HepG2 (cell line): ENCODE results near the gene ISOC2. TPM values are rescaled to one million over a fixed set of nuclear protein-coding genes. Genes with fewer than 3 reads are reported as not detected.

Experiments
- ATAC-seq: fragments of 200-7000 bp; cut with Tn5 transposase; 3 replicates; pipeline ENCODE4 v1.9.1; 2020; ENCODE audit warnings: mild to moderate bottlenecking, moderate library complexity
- BruUV-seq: library from RNA; stranded (reverse); fragments of 400-500 nt; replicated peaks from 2 replicates; lab custom pipeline; 2021; lab: Mats Ljungman, UMichigan
- CTCF ChIA-PET: fragments of 300-600 bp; formaldehyde crosslinking; extraction: SDS; loops from one replicate; lab custom pipeline; 2021; ENCODE audit warnings: low total read pairs, inconsistent platforms, low intra/inter-chr PET ratio; lab: Yijun Ruan, JAX
- POLR2A ChIA-PET: fragments of 350-600 bp; sonication (Branson Sonifier 250); formaldehyde crosslinking; loops from one replicate; lab custom pipeline; 2020; ENCODE audit warnings: antibody characterized with exemption, inconsistent platforms; lab: Yijun Ruan, JAX
- DNase-seq: peaks from one replicate; pipeline ENCODE4 v3.0.0-alpha.2; 2015; ENCODE audit warnings: low spot score
- FAIRE-seq: peaks from 3 replicates; lab custom pipeline; 2011; peaks lifted over from hg19 to GRCh38; lab: Jason Lieb, UNC
- H2AFZ ChIP-seq: one replicate; pipeline ENCODE4 v1.6.1; 2011; ENCODE audit warnings: low read length, inconsistent platforms
- H3K27ac ChIP-seq: fragments of 300-600 bp; 3 replicates; pipeline ENCODE4 v1.8.0; 2011; ENCODE audit warnings: mixed run types, mild to moderate bottlenecking, mixed read lengths, low read length, inconsistent platforms; ENCODE audit not compliant: insufficient read depth; ENCODE audit errors: extremely low read length
- H3K27me3 ChIP-seq, 2 experiments: fragments of 200-600 bp in 1 of 2; 2 replicates in 1 of 2; 3 replicates in 1 of 2; pipeline versions ENCODE4 v1.6.0 to v1.8.0; 2011; ENCODE audit warnings: low read length in 2 of 2, mild to moderate bottlenecking in 2 of 2, moderate library complexity in 2 of 2, inconsistent platforms in 1 of 2; ENCODE audit not compliant: insufficient read depth in 2 of 2, control insufficient read depth in 1 of 2
- H3K36me3 ChIP-seq, 2 experiments: fragments of 200-600 bp in 1 of 2; replicated peaks in 1 of 2; 2 replicates in 1 of 2; 3 replicates in 1 of 2; pipeline versions ENCODE4 v1.5.1 to v1.8.0; 2011; ENCODE audit warnings: low read length in 2 of 2, inconsistent platforms in 1 of 2; ENCODE audit not compliant: insufficient read depth in 2 of 2, control insufficient read depth in 1 of 2
- H3K4me1 ChIP-seq: 2 replicates; pipeline ENCODE4 v1.5.1; 2012; ENCODE audit warnings: low read length, inconsistent platforms; ENCODE audit not compliant: insufficient read depth
- H3K4me2 ChIP-seq: 2 replicates; pipeline ENCODE4 v1.6.0; 2011; ENCODE audit warnings: low read depth, low read length, inconsistent platforms
- H3K4me3 ChIP-seq, 3 experiments: fragments of 200-600 bp in 1 of 3; sonication (generic), shearing (Covaris generic) in 1 of 3; replicated peaks in 1 of 3; 2 replicates each; pipeline ENCODE4 v1.5.1; 2011 to 2016; ENCODE audit warnings: low read length in 3 of 3, inconsistent platforms in 2 of 3, low read depth in 2 of 3, mild to moderate bottlenecking in 2 of 3, control low read depth in 1 of 3, mixed read lengths in 1 of 3; ENCODE audit not compliant: insufficient read depth in 1 of 3
- H3K79me2 ChIP-seq: one replicate; pipeline ENCODE4 v1.6.1; 2011; ENCODE audit warnings: low read length, inconsistent platforms; ENCODE audit not compliant: insufficient read depth
- H3K9ac ChIP-seq: 2 replicates; pipeline ENCODE4 v1.6.0; 2011; ENCODE audit warnings: mild to moderate bottlenecking, low read depth, low read length, inconsistent platforms; ENCODE audit not compliant: insufficient read depth
- H3K9me3 ChIP-seq: 2 replicates; pipeline ENCODE4 v1.5.1; 2012; ENCODE audit warnings: mild to moderate bottlenecking, low read length
- H4K20me1 ChIP-seq: 2 replicates; pipeline ENCODE4 v1.6.0; 2011; ENCODE audit warnings: inconsistent platforms, mild to moderate bottlenecking, low read length, moderate library complexity; ENCODE audit not compliant: insufficient read depth
- MZF1 ChIP-seq: sonication (generic); formaldehyde crosslinking; IDR thresholded peaks from 2 replicates; pipeline ENCODE4 v1.8.1; 2023; ENCODE audit warnings: mild to moderate bottlenecking, missing genetic modification reagents, borderline replicate concordance
- SPEN ChIP-seq: sonication (generic); formaldehyde crosslinking; IDR thresholded peaks from 2 replicates; pipeline ENCODE4 v1.5.1; 2020; ENCODE audit warnings: low read depth, mild to moderate bottlenecking, missing genetic modification reagents
- TBL1XR1 ChIP-seq: fragments of 150-350 bp; IDR thresholded peaks from 2 replicates; pipeline ENCODE4 v1.6.1; 2014; ENCODE audit warnings: borderline replicate concordance, low read length; ENCODE audit not compliant: partially characterized antibody
- ZNF496 ChIP-seq: sonication (generic); formaldehyde crosslinking; IDR thresholded peaks from 2 replicates; pipeline ENCODE4 v1.8.1; 2023; ENCODE audit warnings: mild to moderate bottlenecking, moderate library complexity, missing genetic modification reagents; ENCODE audit not compliant: insufficient replicate concordance
- ZNF678 ChIP-seq: sonication (generic); formaldehyde crosslinking; IDR thresholded peaks from 2 replicates; pipeline ENCODE4 v1.4.0; 2020; ENCODE audit warnings: mild to moderate bottlenecking, missing genetic modification reagents
- WGBS: methylation state at CpG from one replicate; pipeline ENCODE4 v1.1.6; 2017; ENCODE audit warnings: low lambda C conversion rate; 5-methylcytosine and 5-hydroxymethylcytosine counted together
- in situ Hi-C: cut with HindIII; loops from 2 replicates; pipeline ENCODE4 v1.10.0; 2017; ENCODE audit warnings: low pct_unique_long_range_greater_than_20kb; ENCODE audit not compliant: extremely low pct_ligation_motif_present
- intact Hi-C: fragments of 100-400 bp; cut with micrococcal nuclease; formaldehyde crosslinking; loops from one replicate; pipeline ENCODE4 v1.10.0; 2022; ENCODE audit not compliant: unreplicated experiment
- polyA plus RNA-seq, 8 experiments: library from polyadenylated mRNA; depleted of rRNA in 3 of 8; stranded (reverse) in 7 of 8; unstranded in 1 of 8; fragments of >200 nt; fragmentation: Illumina TruSeq in 4 of 8; extraction: Trizol in 4 of 8; gene quantifications; 2 replicates each; pipeline versions ENCODE4 v1.2.1 to v1.2.3, GENCODE V29; 2011 to 2016; ENCODE audit warnings: low read depth in 4 of 8, missing spikeins in 1 of 8, mixed read lengths in 1 of 8; ENCODE audit not compliant: insufficient read depth in 1 of 8
- total RNA-seq, 5 experiments: library from RNA; depleted of rRNA; stranded (reverse); fragments of >200 nt; fragmentation: Illumina TruSeq; extraction: Trizol; gene quantifications; 2 replicates each; pipeline ENCODE4 v1.2.3, GENCODE V29; 2016; ENCODE audit warnings: low read depth in 1 of 5
- TF ChIP-seq, protein P1 (sequence below): IDR thresholded peaks from 2 replicates; pipeline ENCODE4 v1.6.1; 2016; ENCODE audit warnings: low read depth, missing genetic modification reagents, missing compliant biosample characterization
- TF ChIP-seq, protein P2 (sequence below): sonication (generic); formaldehyde crosslinking; IDR thresholded peaks from 2 replicates; pipeline ENCODE4 v1.4.0; 2020; ENCODE audit warnings: missing genetic modification reagents

The ISOC2 gene
- total and polyA plus RNA-seq, 2 of the 13 experiments (the other 11 are each of a cell fraction or from before 2014, with no cell fraction given) = 76.8 to 105 TPM

DNA sequence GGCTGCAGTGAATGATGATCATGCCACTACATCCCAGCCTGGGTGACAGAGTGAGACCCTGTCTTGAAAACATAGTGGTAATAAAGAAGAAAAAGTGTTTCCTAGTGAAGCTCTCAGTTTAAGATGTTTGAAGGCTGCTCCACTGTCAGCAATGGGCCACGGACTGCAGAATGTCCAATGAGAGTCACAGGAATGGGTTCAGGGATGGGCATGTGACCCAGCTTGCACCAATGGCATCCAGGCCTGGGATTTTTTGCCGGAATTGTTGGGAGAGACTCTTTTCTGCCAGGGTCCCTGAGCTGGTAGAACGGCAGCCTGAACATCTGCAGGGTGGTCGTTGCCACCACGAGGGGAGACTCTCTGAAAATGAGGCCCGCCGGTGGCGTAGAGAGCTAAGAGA is 24.6 kb downstream of the ISOC2 start:
- ChIA-PET CTCF (no interaction called here), POLR2A (interaction anchor here (0.7 to 1.2 kb wide), 4 partner anchors 23 to 319 kb away, joined by 3 to 8 read pairs (median 4); partner anchors contain the start of genes ISOC2 and UBE2S)
- BruUV-seq = no TSS peak
- no peaks in the 10 kb centered on the region for H3K9me3 ChIP-seq
- H3K27ac ChIP-seq = no peak overlapping the region
- TF ChIP-seq, protein P1, sequence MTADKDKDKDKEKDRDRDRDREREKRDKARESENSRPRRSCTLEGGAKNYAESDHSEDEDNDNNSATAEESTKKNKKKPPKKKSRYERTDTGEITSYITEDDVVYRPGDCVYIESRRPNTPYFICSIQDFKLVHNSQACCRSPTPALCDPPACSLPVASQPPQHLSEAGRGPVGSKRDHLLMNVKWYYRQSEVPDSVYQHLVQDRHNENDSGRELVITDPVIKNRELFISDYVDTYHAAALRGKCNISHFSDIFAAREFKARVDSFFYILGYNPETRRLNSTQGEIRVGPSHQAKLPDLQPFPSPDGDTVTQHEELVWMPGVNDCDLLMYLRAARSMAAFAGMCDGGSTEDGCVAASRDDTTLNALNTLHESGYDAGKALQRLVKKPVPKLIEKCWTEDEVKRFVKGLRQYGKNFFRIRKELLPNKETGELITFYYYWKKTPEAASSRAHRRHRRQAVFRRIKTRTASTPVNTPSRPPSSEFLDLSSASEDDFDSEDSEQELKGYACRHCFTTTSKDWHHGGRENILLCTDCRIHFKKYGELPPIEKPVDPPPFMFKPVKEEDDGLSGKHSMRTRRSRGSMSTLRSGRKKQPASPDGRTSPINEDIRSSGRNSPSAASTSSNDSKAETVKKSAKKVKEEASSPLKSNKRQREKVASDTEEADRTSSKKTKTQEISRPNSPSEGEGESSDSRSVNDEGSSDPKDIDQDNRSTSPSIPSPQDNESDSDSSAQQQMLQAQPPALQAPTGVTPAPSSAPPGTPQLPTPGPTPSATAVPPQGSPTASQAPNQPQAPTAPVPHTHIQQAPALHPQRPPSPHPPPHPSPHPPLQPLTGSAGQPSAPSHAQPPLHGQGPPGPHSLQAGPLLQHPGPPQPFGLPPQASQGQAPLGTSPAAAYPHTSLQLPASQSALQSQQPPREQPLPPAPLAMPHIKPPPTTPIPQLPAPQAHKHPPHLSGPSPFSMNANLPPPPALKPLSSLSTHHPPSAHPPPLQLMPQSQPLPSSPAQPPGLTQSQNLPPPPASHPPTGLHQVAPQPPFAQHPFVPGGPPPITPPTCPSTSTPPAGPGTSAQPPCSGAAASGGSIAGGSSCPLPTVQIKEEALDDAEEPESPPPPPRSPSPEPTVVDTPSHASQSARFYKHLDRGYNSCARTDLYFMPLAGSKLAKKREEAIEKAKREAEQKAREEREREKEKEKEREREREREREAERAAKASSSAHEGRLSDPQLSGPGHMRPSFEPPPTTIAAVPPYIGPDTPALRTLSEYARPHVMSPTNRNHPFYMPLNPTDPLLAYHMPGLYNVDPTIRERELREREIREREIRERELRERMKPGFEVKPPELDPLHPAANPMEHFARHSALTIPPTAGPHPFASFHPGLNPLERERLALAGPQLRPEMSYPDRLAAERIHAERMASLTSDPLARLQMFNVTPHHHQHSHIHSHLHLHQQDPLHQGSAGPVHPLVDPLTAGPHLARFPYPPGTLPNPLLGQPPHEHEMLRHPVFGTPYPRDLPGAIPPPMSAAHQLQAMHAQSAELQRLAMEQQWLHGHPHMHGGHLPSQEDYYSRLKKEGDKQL (CRISPR knock-in tag) = no peak
- TF ChIP-seq MZF1 (CRISPR knock-in tag) (no peak), TBL1XR1 (no peak), SPEN (CRISPR knock-in tag) (0 out of 2 replicates have a peak, but pooled peaks have one; percentile 3), ZNF678 (no peak), ZNF496 (CRISPR knock-in tag) (no peak)
- TF ChIP-seq, protein P2, sequence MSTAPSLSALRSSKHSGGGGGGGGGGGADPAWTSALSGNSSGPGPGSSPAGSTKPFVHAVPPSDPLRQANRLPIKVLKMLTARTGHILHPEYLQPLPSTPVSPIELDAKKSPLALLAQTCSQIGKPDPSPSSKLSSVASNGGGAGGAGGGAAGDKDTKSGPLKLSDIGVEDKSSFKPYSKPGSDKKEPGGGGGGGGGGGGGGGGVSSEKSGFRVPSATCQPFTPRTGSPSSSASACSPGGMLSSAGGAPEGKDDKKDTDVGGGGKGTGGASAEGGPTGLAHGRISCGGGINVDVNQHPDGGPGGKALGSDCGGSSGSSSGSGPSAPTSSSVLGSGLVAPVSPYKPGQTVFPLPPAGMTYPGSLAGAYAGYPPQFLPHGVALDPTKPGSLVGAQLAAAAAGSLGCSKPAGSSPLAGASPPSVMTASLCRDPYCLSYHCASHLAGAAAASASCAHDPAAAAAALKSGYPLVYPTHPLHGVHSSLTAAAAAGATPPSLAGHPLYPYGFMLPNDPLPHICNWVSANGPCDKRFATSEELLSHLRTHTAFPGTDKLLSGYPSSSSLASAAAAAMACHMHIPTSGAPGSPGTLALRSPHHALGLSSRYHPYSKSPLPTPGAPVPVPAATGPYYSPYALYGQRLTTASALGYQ = no peak
- ATAC-seq (no peak), FAIRE-seq (no peak), DNase-seq (no peak)
- 17% methylated on average over 4 of the region's 8 CpGs for WGBS
- H3K9ac ChIP-seq = no peak overlapping the region
- H4K20me1 ChIP-seq = peaks cover 4% of the 10 kb centered on the region; the same call in 1 of the 2 replicates
- no peaks in the 10 kb centered on the region for H3K36me3 ChIP-seq
- peaks cover 4 to 19% of the 10 kb centered on the region in 2 experiments; a peak in 4 of 5 replicates for H3K27me3 ChIP-seq
- intact Hi-C loops = no loop called here
- no peak overlapping the region for H2AFZ ChIP-seq
- in situ Hi-C loops = no loop called here
- no peaks in the 10 kb centered on the region for H3K4me1 ChIP-seq
- no peaks in the 10 kb centered on the region for H3K79me2 ChIP-seq
- H3K4me2 ChIP-seq = no peak overlapping the region
- no peak overlapping the region for H3K4me3 ChIP-seq
